Right lobe of liver (tissue), 6 donors: ENCODE results near the gene DNAI4. TPM values are rescaled to one million over a fixed set of nuclear protein-coding genes. Genes with fewer than 3 reads are reported as not detected.
"Not testable (repeated sequence)": the region's sequence is repeated elsewhere in the genome, so short reads cannot be mapped to it uniquely, and the experiment has no call there.

Experiments
- ATAC-seq, 4 donors: fragments of 200-7000 bp; cut with Tn5 transposase; one replicate each; pipeline ENCODE4 v1.9.1; 2020; ENCODE audit warnings: mild to moderate bottlenecking in 4 of 4, moderate library complexity in 4 of 4
- DNase-seq, 3 donors: peaks; one replicate each; pipeline ENCODE4 v3.0.0-alpha.2; 2020
- H3K27ac ChIP-seq, 3 donors: fragments of 200-600 bp; one replicate each; pipeline ENCODE4 v1.8.0; 2022
- H3K27me3 ChIP-seq, 2 donors: fragments of 200-600 bp; one replicate each; pipeline ENCODE4 v1.8.0; 2022
- H3K36me3 ChIP-seq, 4 donors: fragments of 200-600 bp; sonication (generic) in 1 of 4; one replicate each; pipeline versions ENCODE4 v1.5.1 to v1.8.0; 2017 to 2022; ENCODE audit warnings: control low read depth in 1 of 4
- H3K4me1 ChIP-seq, 4 donors: fragments of 200-600 bp; sonication (generic) in 1 of 4; one replicate each; pipeline versions ENCODE4 v1.5.1 to v1.8.0; 2017 to 2022; ENCODE audit warnings: control low read depth in 1 of 4
- H3K4me3 ChIP-seq, 3 donors: fragments of 200-600 bp; one replicate each; pipeline ENCODE4 v1.8.0; 2022
- H3K9me3 ChIP-seq, 4 donors: fragments of 200-600 bp; sonication (generic) in 1 of 4; one replicate each; pipeline versions ENCODE4 v1.5.1 to v1.8.0; 2017 to 2022; ENCODE audit warnings: control low read depth in 1 of 4
- CTCF ChIP-seq, 4 donors: fragments of 200-600 bp in 3 of 4; fragments of 450-650 bp in 1 of 4; IDR thresholded peaks; one replicate each; pipeline versions ENCODE4 v1.5.1 to v1.8.0; 2016 to 2022; ENCODE audit warnings: antibody characterized with exemption in 4 of 4, mild to moderate bottlenecking in 2 of 4
- POLR2A ChIP-seq: fragments of 450-650 bp; IDR thresholded peaks from one replicate; pipeline ENCODE4 v1.6.1; 2017; ENCODE audit warnings: antibody characterized with exemption, mild to moderate bottlenecking
- WGBS: methylation state at CpG from one replicate; pipeline ENCODE4 v1.1.6; 2018; ENCODE audit warnings: low coverage, low lambda C conversion rate; ENCODE audit not compliant: insufficient coverage; ENCODE audit errors: missing lambda C conversion rate; 5-methylcytosine and 5-hydroxymethylcytosine counted together
- intact Hi-C, 2 donors: fragments of 100-400 bp; cut with DNase I; formaldehyde crosslinking; loops; one replicate each; pipeline versions ENCODE4 v1.11.2 to v1.14.1; 2022
- total RNA-seq, 6 experiments: library from RNA; depleted of rRNA in 2 of 6; stranded (reverse); fragments of >200 nt in 2 of 6; fragmentation: NEBNext Ultra II Directional in 3 of 6; extraction: Animal tissue kit (Norgen Biotek cat#: 25700) in 3 of 6; gene quantifications; one replicate each; pipeline versions ENCODE4 v1.1.0 to v1.2.4, GENCODE V29; 2016 to 2023
- donor health status: DM: no; HTN: yes; CAD: no.
- donor health status: DM: no; HTN: no; CAD: no.
- donor health status: DM: no; HTN: no; CAD: no.
- donor health status: DM: no; HTN: yes; CAD: no.
- donor health status: DM: no; HTN: yes; CAD: no.

The DNAI4 gene
- total RNA-seq, 6 experiments from 2014 or later, result 0.80 to 3.4 (median 1.4) TPM

- WGBS, result 100% methylated on average over 1 of the region's 1 CpG
- H3K4me1 ChIP-seq, result no peaks in the 10 kb centered on the region
- no peak for TF ChIP-seq CTCF (IDR thresholded peaks at IDR 0.05)
- no peak for TF ChIP-seq POLR2A
- no peaks in the 10 kb centered on the region for H3K27me3 ChIP-seq
- no peaks in the 10 kb centered on the region for H3K9me3 ChIP-seq
- ATAC-seq (no peak), DNase-seq (no peak)
- H3K36me3 ChIP-seq, result no peaks in the 10 kb centered on the region
- intact Hi-C loops, result no loop called here
- no peak overlapping the region for H3K4me3 ChIP-seq
- no peak overlapping the region for H3K27ac ChIP-seq
Observed at GRCh38 chr1:66889030-66889429, 35.6 kb downstream of the DNAI4 start.

- no peak for ATAC-seq
Observed at GRCh38 chr1:66876664-66877063, 48.0 kb downstream of the DNAI4 start.

GRCh38 chr1:66873111-66873510 lies 51.5 kb downstream of the DNAI4 start:
- DNase-seq (no peak), ATAC-seq (no peak)
- Histone ChIP-seq H3K4me1 (no peaks in the 10 kb centered on the region), H3K36me3 (no peaks in the 10 kb centered on the region), H3K4me3 (no peak overlapping the region), H3K9me3 (no peaks in the 10 kb centered on the region), H3K27me3 (no peaks in the 10 kb centered on the region), H3K27ac (no peak overlapping the region)
- TF ChIP-seq CTCF (IDR thresholded peaks at IDR 0.05) (no peak), POLR2A (no peak)
- intact Hi-C loops, result no loop called here
- 87% methylated on average over 3 of the region's 5 CpGs for WGBS

More at GRCh38 chr1:66876664-66877063, 48.0 kb downstream of the DNAI4 start:
- no peaks in the 10 kb centered on the region for H3K4me1 ChIP-seq
- no CpG with 5 or more reads among the region's 1 CpG for WGBS
- no peaks in the 10 kb centered on the region for H3K27me3 ChIP-seq
- no peaks in the 10 kb centered on the region for H3K36me3 ChIP-seq
- TF ChIP-seq POLR2A (no peak), CTCF (IDR thresholded peaks at IDR 0.05) (no peak)
- intact Hi-C loops, result no loop called here
- no peak overlapping the region for H3K4me3 ChIP-seq
- no peaks in the 10 kb centered on the region for H3K9me3 ChIP-seq
- DNase-seq, result no peak
- H3K27ac ChIP-seq, result no peak overlapping the region

- WGBS, result 97% methylated on average over 7 of the region's 7 CpGs
- intact Hi-C loops, DNase-seq: not testable (repeated sequence)
Observed at GRCh38 chr1:66872024-66872423, 52.6 kb downstream of the DNAI4 start.

GRCh38 chr1:66867501-66867900 lies 57.2 kb downstream of the DNAI4 start:
- H3K27ac ChIP-seq, result no peak overlapping the region
- TF ChIP-seq POLR2A, result no peak
- no peak for TF ChIP-seq CTCF (IDR thresholded peaks at IDR 0.05)
- intact Hi-C loops, result no loop called here
- ATAC-seq (no peak), DNase-seq (no peak)
- no peaks in the 10 kb centered on the region for H3K27me3 ChIP-seq
- H3K4me3 ChIP-seq, result no peak overlapping the region
- 55% methylated on average over 2 of the region's 2 CpGs for WGBS
- H3K4me1 ChIP-seq, result no peaks in the 10 kb centered on the region
- H3K36me3 ChIP-seq, result no peaks in the 10 kb centered on the region
- no peaks in the 10 kb centered on the region for H3K9me3 ChIP-seq

More at GRCh38 chr1:66872024-66872423, 52.6 kb downstream of the DNAI4 start:
- not testable (repeated sequence) for H3K4me3 ChIP-seq, H3K4me1 ChIP-seq, H3K27me3 ChIP-seq, ATAC-seq, H3K36me3 ChIP-seq, H3K27ac ChIP-seq, H3K9me3 ChIP-seq
